Activated T-cell treated with anti-CD3 and anti-CD28 coated beads, Interleukin-2, amount 50 U/mL, for 48 hours (primary cell): Measurements from ENCODE around the gene MTRFR.
"Not testable (repeated sequence)": the region's sequence is repeated elsewhere in the genome, so short reads cannot be mapped to it uniquely, and the experiment has no call there.

Experiments
- DNase-seq, 2 experiments: peaks; one replicate each; pipeline ENCODE4 v3.0.0-alpha.2; 2020

The MTRFR gene

GRCh38 chr12:123232807-123233504 lies at the start of gene MTRFR, which contains the start of gene MPHOSPH9:
Gene MTRFR, plus strand, starts transcription at chr12:123233436. Its CDS starts 20,239 bp downstream, at chr12:123253675.
Gene MPHOSPH9, minus strand, starts transcription at chr12:123233141. Its CDS starts 2,777 bp downstream, at chr12:123230364.
- peak; percentile 98 for DNase-seq

GRCh38 chr12:123187637-123188036 lies 45.6 kb upstream of the MTRFR start:
- no peak for DNase-seq

GRCh38 chr12:123199936-123200335 lies 33.3 kb upstream of the MTRFR start:
- DNase-seq, result no peak

GRCh38 chr12:123200414-123200813 lies 32.8 kb upstream of the MTRFR start:
- peak in 1 of 2 experiments; percentile 23 for DNase-seq

- DNase-seq, result not testable (repeated sequence)
Measured at GRCh38 chr12:123206794-123207193, 26.4 kb upstream of the MTRFR start.

GRCh38 chr12:123207815-123208214 lies 25.4 kb upstream of the MTRFR start:
- not testable (repeated sequence) for DNase-seq

- peak; percentile 63 to 70 for DNase-seq
Measured at GRCh38 chr12:123223241-123223668, 10.0 kb upstream of the MTRFR start.

- DNase-seq, result no peak
Measured at GRCh38 chr12:123225443-123225842, 7.8 kb upstream of the MTRFR start.

- DNase-seq, result no peak
Measured at GRCh38 chr12:123227581-123228258, 5.5 kb upstream of the MTRFR start.

- no peak for DNase-seq
Measured at GRCh38 chr12:123229051-123229450, 4.2 kb upstream of the MTRFR start.

- no peak for DNase-seq
Measured at GRCh38 chr12:123231931-123232330, 1.3 kb upstream of the MTRFR start.

- no peak for DNase-seq
Measured at GRCh38 chr12:123232472-123232806, 797 bp upstream of the MTRFR start.

GRCh38 chr12:123233505-123234308 lies 471 bp downstream of the MTRFR start:
- DNase-seq, result peak; percentile 33 to 41

GRCh38 chr12:123237646-123238329 lies 4.6 kb downstream of the MTRFR start:
- DNase-seq, result peak; percentile 79 to 83

GRCh38 chr12:123238330-123238682 lies 5.1 kb downstream of the MTRFR start:
- no peak for DNase-seq

GRCh38 chr12:123238961-123239360 lies 5.7 kb downstream of the MTRFR start:
- no peak for DNase-seq

- DNase-seq, result peak in 1 of 2 experiments; percentile 11
Measured at GRCh38 chr12:123242116-123242904, 9.1 kb downstream of the MTRFR start.

GRCh38 chr12:123243671-123244262 lies 10.5 kb downstream of the MTRFR start:
- peak in 1 of 2 experiments; percentile 14 for DNase-seq

GRCh38 chr12:123245678-123246077 lies 12.4 kb downstream of the MTRFR start:
- DNase-seq, result no peak

GRCh38 chr12:123248129-123248528 lies 14.9 kb downstream of the MTRFR start:
- not testable (repeated sequence) for DNase-seq

- peak in 1 of 2 experiments; percentile 12 for DNase-seq
Measured at GRCh38 chr12:123248996-123249741, 15.9 kb downstream of the MTRFR start.
